ENCODE results near the gene TNNC2. TPM values are rescaled to one million over a fixed set of nuclear protein-coding genes. Genes with fewer than 3 reads are reported as not detected.

The TNNC2 gene
- total RNA-seq, 2 donors from 2014 or later: 0.37 TPM; not detected in 1

DNA sequence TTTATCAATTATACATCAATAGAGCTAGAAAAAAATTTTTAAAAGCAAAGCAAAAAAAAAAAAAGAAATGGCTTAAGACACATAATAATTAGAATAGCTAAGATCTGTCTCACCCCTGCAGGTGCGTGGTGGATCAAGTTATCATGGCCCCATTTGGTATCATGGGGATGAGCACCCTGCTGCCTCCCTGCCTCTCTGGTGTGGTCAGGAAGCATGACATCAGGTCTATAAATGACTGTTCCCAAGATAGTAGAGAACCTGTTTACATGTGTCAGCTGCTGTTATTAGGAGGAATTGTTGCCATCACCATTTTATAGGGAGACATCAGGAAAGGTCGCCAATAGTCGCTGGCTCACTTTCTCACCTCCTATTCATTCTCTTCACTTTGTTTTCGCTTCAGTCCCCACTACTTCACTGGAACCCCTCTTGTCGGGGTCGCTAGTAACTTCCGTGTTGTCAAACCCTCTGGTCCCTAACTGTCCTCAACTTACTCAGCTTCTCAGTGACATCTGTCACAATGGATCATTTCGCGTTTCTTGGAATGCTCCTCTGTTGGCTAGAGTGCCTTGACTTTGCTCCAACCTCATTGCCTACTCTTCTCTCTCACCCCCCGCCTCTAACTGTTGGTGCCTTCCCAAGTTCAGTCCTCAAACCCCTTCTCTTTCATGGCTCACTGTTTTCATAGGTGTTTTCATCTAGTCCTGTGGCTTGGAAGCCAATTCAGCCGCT lies 30.6 kb downstream of the TNNC2 start:
- Mint-ChIP-seq H3K4me3 (no peak overlapping the region), H3K27me3 (no peaks in the 10 kb centered on the region), H3K9me3 (no peaks in the 10 kb centered on the region), H3K4me1 (peaks cover 21% of the 10 kb centered on the region), H3K27ac (peak overlapping the region; percentile 29), H3K36me3 (ENCODE audit: low read depth) (peaks cover 60% of the 10 kb centered on the region)
- ATAC-seq (replicated peaks): peak; percentile 24

DNA sequence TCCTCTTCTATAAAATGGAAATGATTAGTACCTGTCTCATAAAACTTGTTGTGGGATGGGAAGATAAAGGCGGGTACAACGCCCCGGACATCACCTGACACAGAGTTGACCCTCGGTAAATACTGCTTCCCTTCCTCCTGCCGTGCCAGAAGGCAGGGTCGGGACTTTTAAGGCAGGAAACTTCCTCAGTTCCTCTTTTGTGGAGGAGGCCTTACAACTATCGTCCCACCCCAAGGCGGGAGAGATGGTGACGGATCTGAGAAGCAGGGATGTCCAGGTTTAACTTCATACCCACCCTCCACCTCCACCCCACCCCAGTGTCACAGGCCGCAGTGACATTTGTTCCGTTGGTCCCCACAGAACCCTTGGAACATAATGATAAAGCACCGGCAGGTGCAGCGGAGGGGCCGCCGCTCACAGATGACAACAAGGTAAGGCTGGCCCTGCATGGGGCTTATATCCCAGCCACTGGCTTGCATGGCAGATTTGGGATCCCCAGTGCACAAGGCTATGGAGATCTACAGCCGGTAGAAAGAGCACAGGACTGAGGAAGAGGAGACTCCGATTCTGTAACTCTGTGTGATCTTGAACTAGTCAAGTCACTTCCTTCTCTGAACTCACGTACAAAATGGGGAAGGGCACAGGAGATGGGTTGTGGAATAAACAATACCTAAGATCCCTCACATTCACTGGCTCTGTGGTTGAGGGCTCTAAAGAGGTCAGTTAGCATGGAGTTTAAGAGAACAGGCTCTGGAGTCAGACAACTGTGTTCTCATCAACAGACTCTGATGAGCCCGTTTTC lies 34.6 kb downstream of the TNNC2 start:
- no peak for ATAC-seq (replicated peaks)
- H3K4me3 Mint-ChIP-seq: peak overlapping the region; percentile 88
- H3K27ac Mint-ChIP-seq: peak overlapping the region; percentile 94
- H3K27me3 Mint-ChIP-seq: no peaks in the 10 kb centered on the region
- H3K36me3 Mint-ChIP-seq (ENCODE audit: low read depth): peaks cover 51% of the 10 kb centered on the region
- peaks cover 16% of the 10 kb centered on the region for H3K4me1 Mint-ChIP-seq
- no peaks in the 10 kb centered on the region for H3K9me3 Mint-ChIP-seq

DNA sequence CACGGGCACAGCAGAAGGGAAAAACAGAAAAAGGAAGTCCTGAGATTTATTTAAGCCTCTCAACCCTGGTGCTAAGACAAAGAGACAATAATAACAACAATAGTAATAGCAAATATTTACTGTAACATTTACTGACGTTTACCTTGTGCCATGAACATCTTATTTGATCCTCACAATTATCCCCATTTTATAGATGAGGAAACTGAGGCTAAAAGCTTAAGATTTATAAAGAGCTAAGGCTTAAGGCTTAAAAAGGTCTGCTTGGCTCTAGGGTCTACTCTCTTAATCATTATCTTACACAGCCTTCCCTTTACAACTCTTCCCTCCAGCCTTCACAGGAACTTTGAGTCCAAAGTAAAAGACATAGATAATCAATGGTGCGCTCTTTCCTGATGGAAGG lies 38.8 kb downstream of the TNNC2 start:
- peaks cover 11% of the 10 kb centered on the region for H3K36me3 Mint-ChIP-seq (ENCODE audit: low read depth)
- no peak for ATAC-seq (replicated peaks)
- H3K4me3 Mint-ChIP-seq: no peak overlapping the region
- no peaks in the 10 kb centered on the region for H3K9me3 Mint-ChIP-seq
- H3K27me3 Mint-ChIP-seq: no peaks in the 10 kb centered on the region
- H3K27ac Mint-ChIP-seq: no peak overlapping the region
- peaks cover 11% of the 10 kb centered on the region for H3K4me1 Mint-ChIP-seq

DNA sequence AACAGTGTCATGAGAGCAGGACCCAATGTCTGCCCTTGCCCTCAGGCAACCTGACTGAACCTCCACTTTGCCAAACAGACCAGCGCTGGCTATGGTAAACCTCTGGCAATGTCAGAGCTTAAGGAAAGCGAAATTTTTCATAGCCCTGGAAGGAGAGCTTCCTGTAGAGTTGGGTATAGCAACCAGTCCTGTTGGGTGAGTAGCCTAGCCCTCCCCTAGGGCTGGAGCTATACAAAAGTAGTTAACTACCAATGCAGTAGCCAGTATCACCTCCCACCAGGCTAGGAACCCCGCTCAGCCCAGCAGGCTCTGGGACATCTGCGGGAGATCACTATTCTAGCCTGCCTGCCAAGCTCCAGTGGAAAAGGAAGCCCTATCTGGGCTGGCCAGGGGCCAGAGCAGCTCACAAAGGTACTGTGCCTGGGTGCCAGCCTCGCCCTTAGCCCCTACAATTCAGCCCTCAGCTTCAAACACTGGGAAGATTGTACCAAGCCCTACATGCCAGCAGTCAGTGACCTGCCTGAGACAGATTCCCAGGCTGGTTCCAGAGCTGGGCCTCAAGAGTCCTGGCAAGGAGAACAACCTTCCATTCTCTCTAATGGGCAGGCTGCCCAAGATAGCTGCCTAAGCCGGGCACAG lies 43.3 kb downstream of the TNNC2 start:
- Mint-ChIP-seq H3K27me3 (no peaks in the 10 kb centered on the region), H3K4me3 (no peak overlapping the region), H3K27ac (no peak overlapping the region), H3K9me3 (no peaks in the 10 kb centered on the region), H3K36me3 (ENCODE audit: low read depth) (no peaks in the 10 kb centered on the region), H3K4me1 (peaks cover 6% of the 10 kb centered on the region)
- no peak for ATAC-seq (replicated peaks)

DNA sequence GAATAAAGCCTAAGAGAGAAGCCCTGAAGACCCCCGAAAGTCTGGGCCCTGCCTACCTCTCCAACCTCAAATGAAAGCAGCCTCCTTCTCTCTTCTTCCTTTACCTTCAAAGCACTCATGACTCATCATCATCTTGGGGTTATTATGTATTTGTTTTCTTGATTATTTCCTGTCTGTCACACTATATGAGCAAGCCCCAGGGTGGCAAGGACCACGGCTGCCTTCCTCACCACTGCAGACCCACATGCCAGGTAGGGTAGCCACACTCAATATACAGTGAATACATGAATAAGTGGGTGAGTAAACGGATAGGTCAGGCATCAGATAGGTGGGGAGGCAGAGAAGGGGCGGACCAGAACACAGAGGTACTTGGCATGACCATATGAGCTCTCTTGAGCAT lies 44.2 kb downstream of the TNNC2 start:
- ATAC-seq (replicated peaks): peak; percentile 54
- peak overlapping the region; percentile 4 for H3K27ac Mint-ChIP-seq
- H3K4me3 Mint-ChIP-seq: no peak overlapping the region
- H3K9me3 Mint-ChIP-seq: no peaks in the 10 kb centered on the region
- H3K36me3 Mint-ChIP-seq (ENCODE audit: low read depth): no peaks in the 10 kb centered on the region
- peaks cover 6% of the 10 kb centered on the region for H3K4me1 Mint-ChIP-seq
- no peaks in the 10 kb centered on the region for H3K27me3 Mint-ChIP-seq

DNA sequence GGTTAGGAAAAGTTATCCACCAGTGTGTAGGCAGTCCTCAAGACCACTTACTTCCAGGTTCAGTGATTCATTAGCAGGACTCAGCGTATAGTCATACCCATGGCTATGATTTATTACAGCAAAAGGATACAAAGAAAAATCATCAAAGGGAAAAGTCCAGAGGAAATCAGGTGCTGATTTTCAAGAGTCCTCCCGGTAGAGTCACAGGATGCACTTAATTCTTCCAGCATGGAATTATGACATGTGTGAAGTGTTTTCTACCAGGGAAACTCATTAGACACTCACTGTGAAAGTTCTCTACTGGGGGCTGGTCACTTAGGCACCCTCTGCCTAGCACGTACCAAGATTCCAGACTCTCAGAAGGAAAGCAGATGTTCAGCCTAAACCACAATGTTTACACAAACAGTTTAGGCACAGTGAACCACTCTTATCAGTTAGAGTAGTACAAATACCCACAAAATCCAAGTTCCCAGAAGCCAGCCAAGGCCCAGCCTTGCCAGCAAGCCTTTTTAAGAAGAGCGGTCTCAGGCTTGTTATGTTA lies 45.7 kb downstream of the TNNC2 start:
- Mint-ChIP-seq H3K4me1 (peaks cover 6% of the 10 kb centered on the region), H3K36me3 (ENCODE audit: low read depth) (no peaks in the 10 kb centered on the region), H3K9me3 (no peaks in the 10 kb centered on the region), H3K27ac (no peak overlapping the region), H3K27me3 (no peaks in the 10 kb centered on the region), H3K4me3 (no peak overlapping the region)
- ATAC-seq (replicated peaks): peak; percentile 47

DNA sequence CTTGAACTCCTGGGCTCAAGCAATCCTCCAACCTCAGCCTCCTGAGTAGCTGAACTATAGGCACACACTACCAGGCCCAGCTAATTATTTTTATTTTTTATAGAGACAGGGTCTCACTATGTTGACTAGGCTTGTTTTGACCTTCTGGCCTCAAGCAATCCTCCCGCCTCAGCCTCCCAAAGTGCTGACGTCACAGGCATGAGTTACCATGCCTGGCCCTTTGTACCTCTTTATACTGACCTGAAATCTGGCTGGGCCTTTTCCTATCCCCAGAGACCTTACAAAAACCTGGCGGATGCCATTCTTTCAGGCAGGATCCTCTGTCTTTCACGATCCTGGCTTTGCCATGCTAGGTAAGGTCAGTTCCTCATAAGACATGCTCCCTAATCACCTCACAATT lies 47.0 kb downstream of the TNNC2 start:
- Mint-ChIP-seq H3K4me3 (no peak overlapping the region), H3K36me3 (ENCODE audit: low read depth) (no peaks in the 10 kb centered on the region), H3K9me3 (no peaks in the 10 kb centered on the region), H3K4me1 (peaks cover 6% of the 10 kb centered on the region), H3K27me3 (peaks cover 6% of the 10 kb centered on the region), H3K27ac (no peak overlapping the region)
- ATAC-seq (replicated peaks): no peak

DNA sequence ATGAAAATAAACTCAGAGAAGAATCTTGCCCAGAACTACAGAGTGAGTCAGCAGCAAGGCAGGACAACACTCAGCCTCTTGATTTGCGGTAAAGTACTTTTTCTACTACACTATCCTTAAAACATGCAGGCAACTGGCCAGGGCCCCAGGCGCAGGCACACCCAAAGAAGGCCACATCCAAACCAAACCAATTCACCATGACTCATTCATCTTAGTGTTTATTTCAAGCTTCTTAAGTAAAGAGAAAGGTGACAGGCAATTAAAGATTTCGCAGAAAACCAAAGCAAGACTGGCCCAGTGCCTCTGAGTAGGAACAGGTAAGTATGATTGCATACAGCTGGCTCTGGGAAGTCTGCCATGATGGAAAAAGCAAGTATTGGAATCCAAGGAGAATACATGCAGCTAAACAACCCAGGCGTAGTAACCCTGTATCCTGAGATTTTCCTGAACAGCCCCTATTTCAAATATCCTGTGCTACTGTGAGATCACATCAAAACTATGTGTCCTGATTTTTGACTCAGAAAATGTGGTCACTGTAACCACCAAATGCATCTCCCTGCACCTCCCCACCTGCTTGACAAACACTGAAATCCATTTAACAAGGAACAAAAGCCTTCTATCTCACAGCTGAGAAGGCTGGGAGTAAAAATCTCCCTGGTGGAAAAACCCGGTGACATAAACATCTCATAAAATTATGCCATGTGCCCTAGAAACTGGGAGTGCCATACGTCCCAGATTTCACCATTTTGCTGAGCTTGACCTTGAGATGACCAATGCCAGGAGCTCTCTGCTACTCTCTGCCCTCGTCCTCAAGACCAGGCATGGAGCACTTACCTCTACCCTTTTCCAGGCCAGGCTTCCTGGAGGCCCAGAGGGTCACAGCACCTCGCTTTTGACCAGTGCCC lies 47.8 kb downstream of the TNNC2 start:
- H3K27ac Mint-ChIP-seq: no peak overlapping the region

DNA sequence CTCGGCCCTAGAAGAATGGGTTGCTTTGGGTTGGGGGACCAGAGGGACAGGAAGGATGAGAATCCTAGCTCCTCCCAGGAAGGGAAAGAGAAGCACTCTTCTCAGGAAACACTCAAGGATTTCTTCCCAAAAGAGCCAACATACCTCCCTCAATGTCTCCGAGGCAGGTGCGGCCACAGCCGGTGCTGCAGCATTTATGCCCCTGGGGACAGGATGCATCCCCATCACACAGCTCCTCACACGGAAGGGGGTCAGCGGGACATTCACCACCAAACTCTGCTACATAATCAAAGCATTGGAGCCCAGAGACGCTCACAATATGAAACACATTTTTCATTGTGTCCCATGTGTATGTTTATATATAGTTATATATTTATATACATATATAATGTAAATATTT lies 50.2 kb downstream of the TNNC2 start:
- Mint-ChIP-seq H3K4me1 (no peaks in the 10 kb centered on the region), H3K27ac (no peak overlapping the region), H3K36me3 (ENCODE audit: low read depth) (no peaks in the 10 kb centered on the region), H3K27me3 (peaks cover 16% of the 10 kb centered on the region), H3K4me3 (no peak overlapping the region), H3K9me3 (no peaks in the 10 kb centered on the region)
- no peak for ATAC-seq (replicated peaks)

More for the DNA sequence above, 47.8 kb downstream of the TNNC2 start:
- peaks cover 6% of the 10 kb centered on the region for H3K4me1 Mint-ChIP-seq
- no peaks in the 10 kb centered on the region for H3K9me3 Mint-ChIP-seq
- no peaks in the 10 kb centered on the region for H3K36me3 Mint-ChIP-seq (ENCODE audit: low read depth)
- no peak overlapping the region for H3K4me3 Mint-ChIP-seq
- ATAC-seq (replicated peaks): peak; percentile 66
- peaks cover 10% of the 10 kb centered on the region for H3K27me3 Mint-ChIP-seq

DNA sequence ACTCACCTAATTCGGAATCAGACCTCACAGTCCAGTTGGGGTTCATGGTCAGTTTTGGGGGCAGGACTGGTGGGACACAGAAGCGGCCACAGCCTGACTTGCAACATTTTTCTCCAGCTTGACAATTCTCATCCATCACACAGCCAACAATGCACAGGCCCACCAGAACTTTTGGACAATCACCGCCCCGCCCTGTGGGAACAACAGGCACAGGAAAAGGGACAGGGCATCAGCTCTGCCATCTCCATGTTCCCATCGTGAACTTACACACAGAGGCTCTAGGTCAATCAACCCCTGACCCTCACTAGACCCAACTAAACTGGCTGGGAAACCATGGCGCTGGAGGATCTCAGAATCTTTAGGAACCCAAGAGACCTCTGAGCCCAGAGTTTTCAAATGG lies 51.7 kb downstream of the TNNC2 start:
- no peaks in the 10 kb centered on the region for H3K36me3 Mint-ChIP-seq (ENCODE audit: low read depth)
- H3K27me3 Mint-ChIP-seq: peaks cover 16% of the 10 kb centered on the region
- H3K4me3 Mint-ChIP-seq: no peak overlapping the region
- no peak for ATAC-seq (replicated peaks)
- H3K9me3 Mint-ChIP-seq: no peaks in the 10 kb centered on the region
- no peaks in the 10 kb centered on the region for H3K4me1 Mint-ChIP-seq
- H3K27ac Mint-ChIP-seq: no peak overlapping the region

DNA sequence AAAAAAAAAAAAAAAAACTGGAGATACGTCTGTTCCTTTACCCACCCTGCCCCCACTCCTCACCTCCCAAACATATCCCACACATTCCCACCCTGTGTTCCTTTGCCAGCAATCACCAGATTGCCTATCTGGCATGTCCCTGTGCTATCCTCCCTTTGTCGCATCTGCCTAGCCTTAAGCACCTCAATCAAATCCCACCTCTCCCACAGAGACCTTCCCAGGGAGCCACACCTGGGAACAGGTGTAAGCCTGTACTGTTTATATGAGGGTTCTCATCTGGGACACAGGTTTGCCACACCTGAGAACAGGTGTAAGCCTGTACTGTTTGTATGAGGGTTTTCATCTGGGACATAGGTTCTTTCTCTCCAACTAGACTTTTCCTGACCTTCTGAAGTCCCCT lies 52.2 kb downstream of the TNNC2 start:
- peaks cover 16% of the 10 kb centered on the region for H3K27me3 Mint-ChIP-seq
- no peak overlapping the region for H3K4me3 Mint-ChIP-seq
- ATAC-seq (replicated peaks): no peak
- no peaks in the 10 kb centered on the region for H3K36me3 Mint-ChIP-seq (ENCODE audit: low read depth)
- no peaks in the 10 kb centered on the region for H3K4me1 Mint-ChIP-seq
- H3K27ac Mint-ChIP-seq: no peak overlapping the region
- no peaks in the 10 kb centered on the region for H3K9me3 Mint-ChIP-seq
